GM19372 (cell line): ENCODE data around the gene STAT3.
"Not testable (repeated sequence)": the region's sequence is repeated elsewhere in the genome, so short reads cannot be mapped to it uniquely, and the experiment has no call there.

Experiments used
- ATAC-seq: cut with Tn5 transposase; IDR thresholded peaks from one replicate; pipeline ENCODE4 v1.9.1; 2021; ENCODE audit warnings: mild to moderate bottlenecking, low read depth, moderate library complexity; ENCODE audit not compliant: unreplicated experiment

Gene STAT3

DNA sequence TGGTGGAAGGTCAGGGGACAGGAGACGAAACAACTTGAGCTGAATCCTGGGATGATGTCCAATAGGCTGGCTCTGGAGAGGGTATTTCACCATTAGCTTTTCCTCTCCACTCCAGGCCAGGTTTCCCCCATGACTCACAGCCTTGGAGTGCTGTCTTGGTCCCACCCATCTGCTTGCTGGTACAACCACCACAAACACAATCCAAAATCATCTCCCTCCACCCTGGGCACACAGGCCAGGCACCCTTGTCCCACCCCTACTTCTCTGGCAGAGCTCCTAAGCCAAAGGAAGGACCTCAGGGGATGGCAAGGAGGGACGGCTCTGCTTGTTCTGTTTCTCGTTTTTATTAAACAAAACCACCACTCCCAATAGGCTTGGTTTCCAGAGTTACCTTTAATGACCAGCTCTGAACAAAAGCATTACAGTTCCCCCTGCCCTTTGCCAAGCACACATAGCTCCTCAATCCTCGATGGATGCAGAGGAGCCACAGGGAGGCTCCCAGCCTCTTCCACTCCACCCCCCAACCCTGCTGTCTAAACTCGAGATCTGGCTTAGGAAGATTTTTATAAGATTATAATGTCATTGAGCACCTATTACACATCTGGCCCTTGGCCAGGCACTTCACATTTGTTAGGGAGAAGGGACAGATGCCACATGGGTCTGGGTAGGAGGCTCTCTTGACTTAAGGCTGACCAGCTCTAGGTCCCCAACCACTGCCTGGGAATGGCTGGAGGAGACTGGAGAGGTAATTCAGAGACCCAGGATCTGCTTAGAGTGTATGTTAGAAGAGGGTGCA is 21.5 kb upstream of the STAT3 start:
- no peak for ATAC-seq

DNA sequence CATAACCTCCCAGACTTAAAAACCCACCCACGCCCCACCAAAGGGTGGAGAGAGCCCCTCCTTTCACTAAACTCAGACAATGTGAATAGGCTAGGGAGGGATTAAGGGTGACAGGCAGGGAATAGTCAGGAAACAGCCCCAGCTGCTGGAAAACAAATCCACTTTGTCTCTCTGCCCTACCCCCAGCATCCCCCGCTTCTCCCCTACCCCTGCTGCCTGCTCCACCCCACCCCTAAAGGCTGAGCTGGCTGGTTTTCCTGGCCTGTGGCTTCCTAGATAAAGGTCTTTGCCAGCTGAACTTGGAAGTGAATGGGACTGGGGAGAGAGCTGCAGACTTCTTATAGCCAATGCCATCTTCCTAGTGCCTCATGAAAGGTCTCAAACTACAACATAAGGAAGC is 19.8 kb upstream of the STAT3 start:
- no peak for ATAC-seq

DNA sequence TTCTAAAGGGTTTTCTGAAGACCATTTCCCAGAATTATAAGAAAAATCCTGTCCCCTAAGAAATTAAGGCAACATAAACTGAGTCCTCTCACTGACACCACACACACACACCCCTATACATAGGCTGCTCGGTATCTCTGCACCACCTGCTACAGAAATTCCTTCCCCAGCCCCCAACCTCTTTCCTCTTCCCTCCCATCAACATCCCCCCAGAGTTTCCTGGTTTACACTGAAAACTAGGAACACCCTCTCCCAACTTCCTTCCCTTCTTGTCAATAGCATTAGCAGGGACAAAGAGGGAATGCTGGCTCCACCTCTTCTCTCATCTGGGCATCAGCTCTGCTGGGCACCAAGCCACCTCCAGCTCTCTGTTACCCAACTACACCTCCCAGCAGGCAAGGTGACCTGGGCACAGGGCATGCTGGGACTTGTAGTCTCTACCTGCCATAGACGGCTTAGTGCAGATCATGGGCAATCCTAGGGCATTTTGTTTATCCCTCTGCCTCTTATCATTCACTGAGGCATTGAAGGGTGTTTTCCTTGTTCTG is 19.1 kb upstream of the STAT3 start:
- no peak for ATAC-seq

DNA sequence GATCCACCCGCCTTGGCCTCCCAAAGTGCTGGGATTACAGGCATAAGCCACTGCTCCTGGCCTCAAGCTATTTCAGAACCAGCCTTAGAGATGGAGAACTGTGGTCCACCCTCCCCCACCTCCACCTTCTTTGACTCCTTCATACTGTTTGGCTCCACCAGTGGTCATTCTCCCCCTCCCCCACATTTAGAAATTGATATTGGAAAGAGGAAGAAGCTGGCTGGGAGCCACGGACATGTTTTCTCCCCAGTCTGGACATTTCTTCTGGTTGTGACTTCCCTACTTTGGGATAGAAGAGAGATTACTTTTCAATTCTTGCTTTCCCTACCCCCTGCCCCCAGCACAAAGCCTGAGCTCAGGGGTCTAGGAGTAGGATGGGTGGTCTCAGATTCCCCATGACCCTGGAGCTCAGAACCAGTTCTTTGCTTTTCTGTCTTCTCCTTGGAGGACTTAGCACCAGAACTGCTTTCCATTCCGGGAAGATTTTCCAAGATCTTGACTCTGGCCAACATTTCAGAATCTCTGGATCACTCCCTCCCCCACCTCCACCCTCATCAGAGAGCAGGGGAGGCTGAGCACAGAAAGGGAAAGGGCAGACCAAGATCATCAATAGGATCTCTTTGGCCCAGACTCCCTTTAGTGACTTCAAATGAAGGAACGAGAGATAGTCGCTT is 18.5 kb upstream of the STAT3 start:
- no peak for ATAC-seq

DNA sequence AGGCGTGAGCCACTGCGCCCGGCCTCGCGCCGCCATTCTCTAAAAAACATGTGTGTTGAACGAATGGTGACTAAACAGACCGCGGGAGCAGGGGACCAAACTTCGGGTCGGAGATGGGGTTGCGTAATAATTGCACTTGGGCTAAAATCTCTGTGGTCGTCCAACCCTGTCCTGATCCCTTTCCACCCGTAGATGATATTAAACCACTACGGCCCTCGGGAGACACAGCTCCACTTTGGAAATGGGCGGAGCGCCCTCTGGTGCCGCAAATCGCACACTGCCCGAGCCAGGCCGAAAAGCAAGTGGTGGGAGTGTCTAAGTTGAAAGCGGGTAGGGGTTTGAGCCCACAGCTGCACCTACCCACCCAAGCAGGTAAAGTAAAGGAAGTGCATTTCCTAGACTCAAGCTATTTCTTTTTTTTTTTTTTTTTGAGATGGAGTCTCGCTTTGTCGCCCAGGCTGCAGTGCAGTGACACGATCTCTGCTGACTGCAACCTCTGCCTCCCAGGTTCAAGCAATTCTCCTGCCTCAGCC is 17.8 kb upstream of the STAT3 start:
- no peak for ATAC-seq

DNA sequence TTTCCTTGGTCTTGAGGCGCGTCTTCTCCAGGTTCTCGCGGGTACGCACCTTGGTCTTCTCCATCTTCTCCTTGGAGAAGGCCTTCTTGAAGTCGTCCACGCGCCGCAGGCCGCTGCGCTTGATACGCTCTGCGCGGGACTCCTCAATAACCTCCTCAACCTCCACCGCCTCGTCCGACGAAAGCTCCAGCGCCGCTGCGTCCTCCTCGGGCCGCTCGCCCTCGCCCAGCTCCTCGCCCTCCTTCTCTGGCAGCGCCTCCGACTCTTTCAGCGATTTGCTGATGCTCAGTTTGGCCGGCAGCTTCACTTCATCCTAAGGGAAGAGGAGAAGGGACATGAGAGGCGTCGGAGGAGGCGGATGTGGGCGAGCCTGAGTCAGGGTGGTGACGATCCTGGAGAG is 16.8 kb upstream of the STAT3 start:
- no peak for ATAC-seq

DNA sequence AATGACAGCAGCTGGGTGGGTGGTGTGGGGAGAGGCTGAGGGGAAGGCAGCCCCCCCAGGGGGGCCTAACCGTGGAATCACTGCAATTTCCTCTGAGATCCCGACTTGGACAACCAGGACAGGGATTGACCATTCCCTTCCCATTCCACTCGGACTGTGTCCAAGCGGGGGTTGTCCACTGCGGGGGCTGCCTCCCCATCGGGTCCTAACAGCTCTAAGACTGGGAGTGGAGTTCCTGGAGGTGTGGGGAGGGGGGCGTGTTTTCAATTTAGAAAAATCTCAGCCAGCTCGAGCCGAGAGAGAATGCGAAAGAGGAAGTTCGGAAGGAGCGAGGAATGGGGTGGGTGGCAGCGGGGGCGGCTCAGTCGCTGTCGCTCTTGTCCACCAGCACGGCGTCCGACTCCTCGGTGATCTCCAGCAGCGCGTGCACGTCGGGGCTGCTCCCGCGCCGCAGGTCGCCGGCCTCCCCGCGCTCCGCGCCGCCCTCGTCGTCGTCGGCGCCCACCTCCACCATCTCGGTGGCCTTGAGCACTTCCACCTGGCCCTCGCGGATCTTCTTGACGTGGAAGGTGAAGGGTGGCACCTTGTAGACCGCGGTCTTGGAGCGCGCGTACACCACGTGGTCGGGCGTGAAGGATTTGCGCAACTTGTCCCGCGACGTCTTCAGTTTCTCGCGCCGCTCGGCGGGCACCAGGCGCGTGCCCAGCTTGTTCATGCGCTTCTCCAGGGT is 16.2 kb upstream of the STAT3 start:
- no peak for ATAC-seq

DNA sequence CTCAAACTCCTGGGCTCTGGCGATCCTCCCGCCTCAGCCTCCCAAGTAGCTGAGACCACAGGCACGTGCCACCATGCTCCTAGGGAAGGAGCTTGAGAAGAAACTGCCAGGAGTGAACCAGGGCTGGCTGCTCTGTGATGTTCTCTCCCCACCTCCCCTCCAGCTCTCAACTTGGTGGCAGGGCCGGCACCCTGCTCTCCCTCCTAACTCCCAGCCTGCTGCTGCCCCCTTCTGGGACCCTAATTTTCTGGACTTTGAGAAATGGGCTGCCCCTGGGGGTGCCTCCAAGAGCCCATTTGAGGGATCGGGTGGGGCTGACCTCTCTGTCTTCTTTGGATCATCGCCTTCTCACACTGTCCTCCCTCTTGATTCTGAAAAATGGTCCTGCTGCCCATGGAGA is 14.9 kb upstream of the STAT3 start:
- no peak for ATAC-seq

DNA sequence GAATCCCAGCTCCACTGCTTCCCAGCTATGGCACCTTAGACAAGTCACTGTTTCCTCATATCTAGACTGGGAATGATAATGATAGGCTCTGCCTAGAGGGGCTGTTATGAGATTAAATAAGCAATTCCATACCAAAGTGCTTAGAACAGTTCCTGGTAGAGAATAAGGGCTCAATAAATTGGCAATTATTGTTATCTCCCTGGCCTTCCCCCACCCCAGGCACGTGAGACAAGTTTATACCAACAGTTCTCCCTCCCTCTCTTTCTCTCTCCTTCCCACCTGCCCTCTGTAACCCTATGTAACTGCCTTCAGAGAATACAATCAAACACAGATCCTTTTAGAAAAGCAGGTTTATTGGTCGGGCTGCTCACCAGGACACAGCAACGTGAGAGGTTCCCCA is 13.9 kb upstream of the STAT3 start:
- no peak for ATAC-seq

DNA sequence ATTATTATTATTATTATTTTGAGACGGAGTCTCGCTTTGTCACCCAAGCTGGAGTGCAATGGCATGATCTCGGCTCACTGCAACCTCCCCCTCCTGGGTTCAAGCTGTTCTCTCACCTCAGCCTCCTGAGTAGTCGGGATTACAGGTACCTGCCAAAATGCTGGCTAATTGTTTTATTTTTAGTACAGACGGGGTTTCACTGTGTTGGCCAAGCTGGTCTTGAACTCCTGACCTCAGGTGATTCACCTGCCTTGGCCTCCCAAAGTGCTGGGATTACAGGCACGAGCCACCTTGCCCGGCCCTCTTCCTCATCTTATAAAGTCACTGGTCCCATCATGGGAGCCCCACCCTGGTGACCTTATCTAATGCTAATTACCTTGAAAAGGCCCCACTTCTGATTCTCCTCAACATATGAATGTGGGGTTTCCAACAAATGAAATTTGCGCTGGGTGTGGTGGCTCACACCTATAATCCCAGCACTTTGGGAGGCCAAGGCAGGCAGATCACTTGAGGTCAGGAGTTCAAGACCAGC is 12.7 kb upstream of the STAT3 start:
- not testable (repeated sequence) for ATAC-seq

DNA sequence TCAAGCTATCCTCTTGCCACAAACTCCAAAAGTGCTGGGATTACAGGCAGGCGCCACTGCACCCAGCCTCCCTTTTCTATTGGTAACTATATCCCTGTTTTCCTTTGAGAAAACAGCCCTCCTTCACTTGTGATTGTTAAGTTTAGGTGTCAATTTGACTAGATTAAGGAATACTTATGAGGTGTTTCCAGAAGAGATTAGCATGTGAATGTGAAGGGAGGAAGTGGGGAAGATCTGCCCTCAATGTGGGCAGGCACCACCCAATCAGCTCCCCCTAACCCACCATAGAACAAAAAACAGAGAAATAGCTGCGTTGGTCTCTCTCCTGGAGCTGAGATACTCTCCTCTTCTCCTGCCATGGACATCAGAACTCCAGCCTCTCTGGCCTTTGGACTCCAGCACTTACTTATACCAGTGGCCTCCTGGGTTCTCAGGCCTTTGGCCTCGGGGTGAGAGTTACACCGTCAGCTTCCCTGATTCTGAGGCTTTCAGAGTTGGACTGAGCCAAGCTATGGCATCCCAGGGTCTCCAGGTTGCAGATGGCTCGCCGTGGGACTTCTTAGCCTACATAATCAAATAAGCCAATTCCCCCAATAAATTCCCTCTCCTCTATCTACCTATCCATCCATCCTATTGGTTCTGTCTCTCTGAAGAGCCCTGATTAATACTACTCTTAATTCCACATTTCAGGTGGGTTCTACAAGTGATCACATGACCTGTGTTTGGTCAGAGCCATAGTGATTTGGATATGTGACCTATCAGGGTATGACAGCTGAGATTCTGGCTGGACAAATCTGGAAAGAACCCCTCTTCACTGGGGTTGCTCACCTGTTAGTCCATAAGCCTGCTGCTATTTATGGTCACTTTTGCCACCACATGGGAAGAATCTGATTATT is 12.0 kb upstream of the STAT3 start:
- no peak for ATAC-seq

DNA sequence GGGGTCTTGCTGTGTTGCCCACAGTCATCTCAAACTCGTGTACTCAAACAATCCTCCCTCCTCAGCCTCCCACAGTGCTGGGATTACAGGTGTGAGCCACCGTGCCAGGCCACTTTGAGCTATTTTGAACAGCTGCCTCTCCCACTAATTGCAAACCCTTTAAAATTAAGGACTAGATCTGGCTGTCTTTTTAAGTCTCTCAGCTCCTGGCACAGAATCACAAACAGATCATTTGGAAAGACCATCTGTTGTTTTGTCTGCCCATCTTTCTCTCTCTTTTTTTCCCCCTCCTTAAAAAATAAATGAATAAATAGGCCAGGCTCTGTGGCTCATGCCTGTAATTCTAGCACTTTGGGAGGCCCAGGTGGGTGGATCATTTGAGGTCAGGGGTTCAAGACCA is 10.9 kb upstream of the STAT3 start:
- no peak for ATAC-seq

DNA sequence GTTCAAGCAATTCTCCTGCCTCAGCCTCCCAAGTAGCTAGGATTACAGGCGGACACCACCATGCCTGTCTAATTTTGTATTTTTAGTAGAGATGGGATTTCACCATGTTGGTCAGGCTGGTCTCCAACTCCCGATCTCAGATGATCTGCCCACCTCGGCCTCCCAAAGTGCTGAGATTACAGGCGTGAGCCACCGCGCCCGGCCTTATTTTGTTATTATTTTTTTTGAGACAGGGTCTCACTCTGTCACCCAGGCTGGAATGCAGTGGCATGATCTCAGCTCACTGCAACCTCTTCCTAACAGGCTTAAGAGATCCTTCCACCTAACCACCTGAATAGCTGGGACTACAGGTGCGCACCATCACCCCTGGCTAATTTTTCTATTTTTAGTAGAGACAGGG is 7.4 kb upstream of the STAT3 start:
- not testable (repeated sequence) for ATAC-seq

DNA sequence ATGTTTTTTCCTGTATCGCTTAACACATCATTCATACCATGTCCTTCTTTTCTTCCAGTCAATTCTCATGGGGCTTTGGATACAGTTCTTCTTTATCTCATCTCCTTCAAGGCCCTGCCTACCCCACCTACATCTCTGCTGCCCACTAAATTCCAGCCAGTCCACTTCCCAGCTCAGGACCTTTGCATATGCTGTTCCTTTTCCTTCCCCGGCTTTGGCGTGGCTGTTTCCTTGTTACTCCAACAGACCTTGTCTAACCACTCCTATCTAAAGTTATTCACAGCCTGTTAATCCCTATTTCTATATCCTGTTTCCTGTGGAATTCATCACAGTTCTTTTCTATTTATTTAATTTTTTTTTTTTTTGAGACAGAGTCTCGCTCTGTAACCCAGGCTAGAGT is 6.6 kb upstream of the STAT3 start:
- ATAC-seq = no peak

DNA sequence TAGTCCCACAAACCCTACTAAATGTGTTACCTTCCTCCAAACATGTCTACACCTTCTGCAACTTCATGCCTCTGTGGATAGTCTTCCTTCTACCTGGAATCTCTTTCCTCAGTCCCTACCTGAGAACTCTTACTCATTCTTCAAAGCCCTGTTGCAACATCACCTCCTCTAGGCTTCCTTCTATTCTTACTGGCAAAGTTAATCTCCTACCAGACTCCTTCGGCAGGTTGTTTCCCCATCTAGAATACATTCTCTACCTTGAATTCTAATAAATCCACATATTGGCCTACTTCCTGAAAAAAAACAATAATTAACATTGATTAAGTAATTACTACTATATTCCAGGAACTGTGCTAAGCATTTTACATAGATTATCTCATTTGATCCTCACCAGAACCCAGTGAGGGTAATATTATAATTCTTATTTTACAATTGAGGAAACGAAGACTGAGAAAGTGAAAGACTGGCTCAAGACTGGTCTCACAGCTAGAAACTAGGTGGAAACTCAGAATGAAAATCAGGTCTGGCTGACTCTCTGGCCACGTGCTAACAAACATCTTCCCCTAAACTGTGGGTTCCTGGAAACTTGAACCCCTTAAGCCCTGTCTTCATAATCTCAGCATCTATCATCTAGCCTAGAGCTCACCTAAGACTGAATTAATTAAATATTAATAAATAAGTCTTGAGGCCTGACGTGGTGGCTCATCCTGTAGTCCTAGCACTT is 4.6 kb upstream of the STAT3 start:
- no peak for ATAC-seq

DNA sequence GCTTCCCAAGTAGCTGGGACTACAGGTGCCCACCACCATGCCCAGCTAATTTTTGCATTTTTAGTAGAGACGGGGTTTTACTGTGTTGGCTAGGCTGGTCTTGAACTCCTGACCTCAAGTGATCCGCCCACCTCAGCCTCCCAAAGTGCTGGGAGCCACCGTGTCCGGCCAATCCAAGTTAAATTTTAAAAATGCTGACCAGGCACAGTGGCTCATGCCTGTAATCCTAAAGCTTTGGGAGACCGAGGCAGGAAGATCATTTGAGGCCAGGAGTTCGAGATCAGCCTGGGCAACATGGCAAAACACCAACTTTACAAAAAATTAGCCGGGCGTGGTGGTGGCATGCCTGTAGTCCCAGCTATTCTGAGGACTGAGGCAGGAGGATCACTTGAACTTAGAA is 3.2 kb upstream of the STAT3 start:
- ATAC-seq = not testable (repeated sequence)

DNA sequence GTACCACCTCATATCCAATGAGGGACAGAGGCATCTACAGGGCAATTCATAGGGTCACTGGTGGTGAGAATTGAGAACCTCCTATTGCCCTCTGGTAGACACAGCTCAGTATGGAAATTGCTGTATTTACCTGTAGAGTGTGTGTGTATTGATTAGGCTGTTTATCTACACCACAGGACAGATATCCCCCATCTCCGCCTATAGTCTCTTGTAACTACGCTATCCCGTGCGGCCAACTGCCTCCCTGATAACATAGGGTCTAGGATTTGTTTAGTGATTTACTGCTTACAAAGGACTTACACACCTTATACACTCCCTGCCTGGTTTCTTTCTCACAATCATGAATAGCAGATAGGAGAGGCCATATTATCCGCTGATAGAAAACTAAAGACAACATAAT is 1.7 kb upstream of the STAT3 start:
- no peak for ATAC-seq

DNA sequence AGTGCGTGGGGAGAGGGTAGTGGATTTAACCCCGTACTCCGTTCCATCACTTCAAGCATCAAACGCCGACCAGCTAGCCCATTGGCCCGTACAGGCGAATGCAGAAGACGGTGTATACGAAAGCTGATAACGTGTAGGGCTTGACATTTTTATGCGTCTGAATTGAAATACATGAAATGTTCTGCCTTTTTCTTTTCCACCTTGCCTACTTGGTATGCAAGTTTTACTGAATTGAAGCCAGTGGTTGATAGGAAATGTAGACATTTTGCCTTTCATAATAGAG is 834 bp upstream of the STAT3 start:
- peak; percentile 6 for ATAC-seq

DNA sequence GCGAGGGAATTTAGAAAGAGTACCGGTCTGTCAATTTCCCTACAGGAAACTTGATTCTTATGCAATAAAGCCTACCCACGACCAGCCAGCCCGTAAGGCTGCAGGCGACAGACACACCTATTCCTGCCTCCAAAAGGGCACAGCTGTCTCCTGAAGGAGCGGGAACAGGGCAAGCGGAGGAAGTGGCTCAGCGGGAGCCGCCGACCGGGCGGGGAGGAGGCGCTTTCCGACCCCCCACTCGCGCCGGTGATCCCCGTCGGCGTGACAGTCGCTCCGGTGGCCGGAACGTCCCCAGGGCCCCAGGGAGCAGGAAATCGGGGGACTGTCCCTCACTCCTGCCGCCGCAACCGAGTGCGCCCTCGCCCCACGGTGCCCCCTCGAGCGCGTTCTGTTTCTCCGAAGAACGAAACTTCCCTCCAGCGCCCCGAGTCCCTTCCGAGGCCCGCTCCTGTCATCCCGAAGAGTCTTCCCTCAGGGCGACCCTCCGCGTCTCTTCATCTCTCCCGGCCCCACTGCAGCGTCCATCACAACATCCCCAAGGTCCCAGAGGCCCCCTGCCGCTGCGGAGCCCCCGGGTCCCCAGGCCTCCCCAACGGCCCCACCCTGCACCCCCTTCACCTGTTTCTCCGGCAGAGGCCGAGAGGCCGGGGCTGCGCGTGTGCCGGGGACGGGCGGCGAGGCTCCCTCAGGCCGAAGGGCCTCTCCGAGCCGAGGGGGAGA is 421 bp downstream of the STAT3 start:
- ATAC-seq = no peak
